ENCODE results near the gene SGK1.

GRCh38 chr6:134134654-134135053 lies 183.3 kb downstream of the SGK1 start:
- TF ChIP-seq CTCF (IDR thresholded peaks at IDR 0.05; ENCODE audit: low read length) (no peak), EZH2 (IDR thresholded peaks at IDR 0.05; ENCODE audit: borderline replicate concordance, low read length) (no peak)
